GM18508 (cell line): Measurements from ENCODE around the gene PDZRN3.
A peak's percentile ranks its signal among the peaks of the same experiment; 100 is the strongest.

ENCODE experiments used
- ATAC-seq: cut with Tn5 transposase; IDR thresholded peaks from one replicate; pipeline ENCODE4 v1.9.1; 2021; ENCODE audit warnings: moderate number of reproducible peaks; ENCODE audit not compliant: insufficient read depth, unreplicated experiment

PDZRN3 gene

GRCh38 chr3:73502609-73503583, 121.8 kb downstream of the PDZRN3 start:
- peak; percentile 45 for ATAC-seq

GRCh38 chr3:73500321-73500720, 124.4 kb downstream of the PDZRN3 start:
- no peak for ATAC-seq

- peak; percentile 60 for ATAC-seq
These were observed 125.0 kb downstream of the PDZRN3 start for GRCh38 chr3:73499787-73500186.

- ATAC-seq, result no peak
These were observed 125.7 kb downstream of the PDZRN3 start for GRCh38 chr3:73498764-73499622.

- no peak for ATAC-seq
These were observed 126.9 kb downstream of the PDZRN3 start for GRCh38 chr3:73497646-73498406.

GRCh38 chr3:73493543-73494308, 131.0 kb downstream of the PDZRN3 start:
- no peak for ATAC-seq

GRCh38 chr3:73492186-73492585, 132.6 kb downstream of the PDZRN3 start:
- no peak for ATAC-seq

- no peak for ATAC-seq
These were observed 133.5 kb downstream of the PDZRN3 start for GRCh38 chr3:73491287-73491662.

GRCh38 chr3:73490453-73491286, 134.1 kb downstream of the PDZRN3 start:
- no peak for ATAC-seq

- ATAC-seq, result no peak
These were observed 138.8 kb downstream of the PDZRN3 start for GRCh38 chr3:73485877-73486330.

GRCh38 chr3:73484656-73485248, 140.0 kb downstream of the PDZRN3 start:
- peak; percentile 84 for ATAC-seq

- ATAC-seq, result no peak
These were observed 142.9 kb downstream of the PDZRN3 start for GRCh38 chr3:73481888-73482287.

GRCh38 chr3:73480187-73480672, 144.5 kb downstream of the PDZRN3 start:
- ATAC-seq, result no peak

- ATAC-seq, result no peak
These were observed 145.4 kb downstream of the PDZRN3 start for GRCh38 chr3:73479325-73479724.

- ATAC-seq, result no peak
These were observed 145.9 kb downstream of the PDZRN3 start for GRCh38 chr3:73478858-73479257.

GRCh38 chr3:73475717-73476116, 149.0 kb downstream of the PDZRN3 start:
- no peak for ATAC-seq

GRCh38 chr3:73475175-73475574, 149.6 kb downstream of the PDZRN3 start:
- ATAC-seq, result no peak

GRCh38 chr3:73474619-73475018, 150.1 kb downstream of the PDZRN3 start:
- ATAC-seq, result no peak
